ENCODE results near the gene MAPKBP1. TPM values are rescaled to one million over a fixed set of nuclear protein-coding genes. Genes with fewer than 3 reads are reported as not detected.
A peak's percentile ranks its signal among the peaks of the same experiment; 100 is the strongest.

MAPKBP1 gene
- total and polyA plus RNA-seq, 2 of the 13 experiments (the other 11 are each of a cell fraction or from before 2014, with no cell fraction given): 3.0 to 7.3 TPM

GRCh38 chr15:41856716-41857115 is 82.4 kb downstream of the MAPKBP1 start (continued):
- no peak for TF ChIP-seq ZBTB34 (CRISPR knock-in tag; IDR thresholded peaks at IDR 0.05)

DNA sequence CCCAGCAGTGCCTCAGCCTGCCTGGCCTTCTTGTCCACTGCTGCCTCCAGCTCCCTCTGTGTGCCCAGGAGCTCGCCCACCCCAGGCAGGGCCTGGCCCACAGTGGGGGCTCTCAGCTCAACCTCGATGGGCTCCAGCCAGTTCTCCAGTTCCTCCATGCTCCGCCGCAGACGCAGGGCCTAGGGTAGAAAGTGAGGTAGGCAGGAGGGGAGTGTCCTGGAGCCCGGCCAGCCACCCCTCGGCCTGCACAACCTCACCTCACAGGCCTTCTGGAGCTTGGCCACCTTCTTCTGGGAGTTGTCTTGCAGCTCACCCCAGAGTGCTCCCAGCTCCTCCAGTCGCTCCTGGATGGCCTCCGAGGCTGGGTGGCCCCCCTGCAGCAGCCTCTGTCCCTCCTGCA is 83.0 kb downstream of the MAPKBP1 start:
- H2AFZ ChIP-seq (ENCODE audit: low read length): no peak overlapping the region
- H3K9ac ChIP-seq (ENCODE audit: insufficient read depth, low read depth, low read length): no peak overlapping the region
- peak overlapping the region; percentile 46 for H3K4me2 ChIP-seq (ENCODE audit: low read depth, low read length)
- H3K79me2 ChIP-seq (ENCODE audit: insufficient read depth, low read length): no peaks in the 10 kb centered on the region
- no peaks in the 10 kb centered on the region for H3K36me3 ChIP-seq (replicated peaks in 1 of 2; ENCODE audit: control insufficient read depth in 1 of 2, insufficient read depth in 2 of 2, low read length in 2 of 2)
- DNase-seq (ENCODE audit: low spot score): no peak
- no peaks in the 10 kb centered on the region for H3K9me3 ChIP-seq (ENCODE audit: low read length)
- ChIA-PET POLR2A (no interaction called here), CTCF (ENCODE audit: low intra/inter-chr PET ratio, low total read pairs) (no interaction called here)
- H3K27me3 ChIP-seq (ENCODE audit: control insufficient read depth in 1 of 2, insufficient read depth in 2 of 2, low read length in 2 of 2): peaks cover 10 to 41% of the 10 kb centered on the region in 2 experiments; a peak in 4 of 5 replicates
- FAIRE-seq: no peak
- no peaks in the 10 kb centered on the region for H4K20me1 ChIP-seq (ENCODE audit: insufficient read depth, low read length)
- peak; percentile 20; the same call in 1 of the 2 replicates for TF ChIP-seq ZNF263 (CRISPR knock-in tag; IDR thresholded peaks at IDR 0.05)
- no peak for TF ChIP-seq ZNF44 (CRISPR knock-in tag; IDR thresholded peaks at IDR 0.05)
- TF ChIP-seq ZNF850 (CRISPR knock-in tag; conservative IDR thresholded peaks at IDR 0.05): no peak
- ATAC-seq: no peak
- H3K4me3 ChIP-seq (replicated peaks in 1 of 3; ENCODE audit: insufficient read depth in 1 of 3, low read depth in 2 of 3, low read length in 3 of 3): no peak overlapping the region; a peak in 1 of 6 replicates
- intact Hi-C loops (cut with micrococcal nuclease; ENCODE audit: unreplicated experiment) (no loop called here), in situ Hi-C loops (cut with HindIII; ENCODE audit: extremely low pct_ligation_motif_present, low pct_unique_long_range_greater_than_20kb) (no loop called here)
- H3K27ac ChIP-seq (ENCODE audit: extremely low read length, insufficient read depth, low read length): no peak overlapping the region
- no TSS peak for BruUV-seq (replicated peaks)
- H3K4me1 ChIP-seq (ENCODE audit: insufficient read depth, low read length): peaks cover 32% of the 10 kb centered on the region
- WGBS (ENCODE audit: low lambda C conversion rate): 28% methylated on average over 5 of the region's 9 CpGs

DNA sequence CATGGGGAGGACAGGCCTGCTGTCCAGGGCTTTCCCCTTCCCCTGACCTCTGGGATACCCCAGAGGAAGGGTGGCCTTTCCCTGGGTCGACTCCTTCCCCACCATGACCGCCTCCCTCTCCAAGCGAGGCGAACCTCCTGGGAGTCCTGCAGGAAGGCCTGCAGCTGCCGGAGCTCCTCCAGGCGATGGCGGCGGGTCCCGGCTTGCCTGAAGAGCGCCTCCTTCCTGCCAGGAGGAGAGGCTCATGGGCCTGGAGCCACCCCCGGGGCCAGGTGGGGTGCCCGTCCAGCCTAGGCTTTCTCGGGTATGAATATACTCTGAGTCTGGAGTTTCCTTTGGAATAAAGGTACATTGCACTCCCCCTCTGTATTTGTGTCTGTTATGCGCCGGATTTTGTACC is 84.5 kb downstream of the MAPKBP1 start:
- Histone ChIP-seq H3K9ac (ENCODE audit: insufficient read depth, low read depth, low read length) (no peak overlapping the region), H3K4me2 (ENCODE audit: low read depth, low read length) (no peak overlapping the region), H3K9me3 (ENCODE audit: low read length) (no peaks in the 10 kb centered on the region), H3K4me3 (replicated peaks in 1 of 3; ENCODE audit: insufficient read depth in 1 of 3, low read depth in 2 of 3, low read length in 3 of 3) (no peak overlapping the region), H3K79me2 (ENCODE audit: insufficient read depth, low read length) (no peaks in the 10 kb centered on the region), H3K27ac (ENCODE audit: extremely low read length, insufficient read depth, low read length) (no peak overlapping the region), H3K27me3 (ENCODE audit: control insufficient read depth in 1 of 2, insufficient read depth in 2 of 2, low read length in 2 of 2) (peaks cover 7 to 51% of the 10 kb centered on the region in 2 experiments; a peak in 4 of 5 replicates), H2AFZ (ENCODE audit: low read length) (no peak overlapping the region), H3K36me3 (replicated peaks in 1 of 2; ENCODE audit: control insufficient read depth in 1 of 2, insufficient read depth in 2 of 2, low read length in 2 of 2) (no peaks in the 10 kb centered on the region), H4K20me1 (ENCODE audit: insufficient read depth, low read length) (no peaks in the 10 kb centered on the region), H3K4me1 (ENCODE audit: insufficient read depth, low read length) (peaks cover 44% of the 10 kb centered on the region)
- POLR2A ChIA-PET: no interaction called here
- in situ Hi-C loops (cut with HindIII; ENCODE audit: extremely low pct_ligation_motif_present, low pct_unique_long_range_greater_than_20kb) (no loop called here), intact Hi-C loops (cut with micrococcal nuclease; ENCODE audit: unreplicated experiment) (no loop called here)
- FAIRE-seq (no peak), DNase-seq (ENCODE audit: low spot score) (no peak), ATAC-seq (no peak)
- no TSS peak for BruUV-seq (replicated peaks)
- CTCF ChIA-PET (ENCODE audit: low intra/inter-chr PET ratio, low total read pairs): no interaction called here
- 66% methylated on average over 8 of the region's 15 CpGs for WGBS (ENCODE audit: low lambda C conversion rate)
- TF ChIP-seq ZNF841 (CRISPR knock-in tag; IDR thresholded peaks at IDR 0.05; ENCODE audit: borderline replicate concordance) (no peak), CTCF (CRISPR knock-in tag; IDR thresholded peaks at IDR 0.05) (0 out of 2 replicates have a peak, but pooled peaks have one; percentile 13)
